GM19395 (cell line): ENCODE data around the gene FREY1.

Experiments
- ATAC-seq: cut with Tn5 transposase; IDR thresholded peaks from one replicate; pipeline ENCODE4 v1.9.1; 2021; ENCODE audit warnings: mild to moderate bottlenecking, moderate library complexity; ENCODE audit not compliant: unreplicated experiment

The FREY1 gene

DNA sequence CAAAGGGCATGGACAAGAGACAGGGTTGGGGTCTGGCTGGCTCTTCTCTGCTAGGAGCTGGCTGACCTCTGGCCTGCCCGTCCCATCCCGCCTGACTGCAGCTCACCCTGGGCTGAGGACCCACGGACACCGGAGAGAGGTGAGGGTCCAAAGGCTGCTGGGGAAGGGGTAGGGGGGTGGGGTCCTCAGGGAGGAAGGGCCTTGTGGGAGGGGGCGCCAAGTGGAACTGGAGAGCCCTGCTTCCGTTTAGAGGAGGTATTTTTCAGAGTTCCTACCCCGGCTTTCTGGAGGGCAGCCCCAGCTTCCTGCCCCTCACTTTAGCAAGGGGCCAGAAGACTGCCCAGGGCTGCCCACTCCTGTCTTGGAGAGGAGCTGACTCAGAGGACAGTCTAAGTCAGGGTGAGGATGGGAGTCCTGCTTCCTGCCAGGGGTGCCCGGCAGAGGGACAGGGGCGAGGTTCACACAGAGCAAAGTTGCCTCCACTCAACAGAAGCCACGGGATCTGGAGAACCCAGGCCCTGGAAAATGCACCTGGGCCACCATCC, 22.5 kb upstream of the FREY1 start:
- peak; percentile 23 for ATAC-seq

DNA sequence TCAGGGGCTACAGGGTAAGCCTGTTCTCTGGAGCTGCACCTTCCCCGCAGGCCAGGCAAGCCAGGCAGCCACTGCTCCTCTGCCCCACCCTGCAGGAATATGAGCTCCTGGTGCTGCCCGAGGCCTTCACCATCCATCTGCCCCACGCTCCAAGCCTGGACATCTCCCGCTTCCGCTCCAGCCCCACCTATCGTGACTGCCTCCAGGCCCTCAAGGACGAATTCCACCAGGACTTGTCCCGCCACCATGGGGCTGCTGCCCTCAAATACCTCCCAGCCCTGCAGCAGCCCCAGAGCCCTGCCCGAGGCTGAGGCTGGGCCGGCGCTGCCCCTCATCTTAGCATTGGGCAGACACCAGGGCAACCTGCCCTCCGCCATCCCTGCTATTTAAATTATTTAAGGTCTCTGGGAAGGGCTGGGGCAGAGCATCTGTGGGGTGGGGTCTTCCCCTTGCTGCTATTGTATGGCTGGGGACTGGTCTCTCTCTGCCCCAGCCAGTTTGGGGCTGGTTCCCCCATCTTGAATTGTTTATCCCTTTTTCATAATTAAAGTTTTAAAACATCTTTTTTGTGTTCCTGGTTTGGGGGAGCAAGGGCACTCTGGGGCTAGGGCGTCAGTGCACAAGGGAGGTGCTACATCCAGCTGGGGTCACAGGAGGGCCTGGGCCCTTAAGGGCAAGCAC, 21.6 kb upstream of the FREY1 start:
- ATAC-seq = no peak

- no peak for ATAC-seq
These were observed 20.8 kb upstream of the FREY1 start for GRCh38 chr11:45927684-45928413.

DNA sequence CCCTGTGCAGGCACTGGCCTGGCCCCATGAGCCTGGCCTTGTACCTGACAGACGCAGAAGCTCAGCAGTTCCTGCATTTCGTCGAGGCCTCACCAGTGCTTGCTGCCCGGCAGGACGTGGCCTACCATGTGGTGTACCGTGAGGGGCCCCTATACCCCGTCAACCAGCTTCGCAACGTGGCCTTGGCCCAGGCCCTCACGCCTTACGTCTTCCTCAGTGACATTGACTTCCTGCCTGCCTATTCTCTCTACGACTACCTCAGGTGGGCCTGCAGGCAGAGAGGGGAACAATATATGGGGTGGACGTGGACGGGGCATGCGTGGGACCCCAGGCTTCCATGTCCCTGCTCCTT, 20.2 kb upstream of the FREY1 start:
- ATAC-seq = no peak

DNA sequence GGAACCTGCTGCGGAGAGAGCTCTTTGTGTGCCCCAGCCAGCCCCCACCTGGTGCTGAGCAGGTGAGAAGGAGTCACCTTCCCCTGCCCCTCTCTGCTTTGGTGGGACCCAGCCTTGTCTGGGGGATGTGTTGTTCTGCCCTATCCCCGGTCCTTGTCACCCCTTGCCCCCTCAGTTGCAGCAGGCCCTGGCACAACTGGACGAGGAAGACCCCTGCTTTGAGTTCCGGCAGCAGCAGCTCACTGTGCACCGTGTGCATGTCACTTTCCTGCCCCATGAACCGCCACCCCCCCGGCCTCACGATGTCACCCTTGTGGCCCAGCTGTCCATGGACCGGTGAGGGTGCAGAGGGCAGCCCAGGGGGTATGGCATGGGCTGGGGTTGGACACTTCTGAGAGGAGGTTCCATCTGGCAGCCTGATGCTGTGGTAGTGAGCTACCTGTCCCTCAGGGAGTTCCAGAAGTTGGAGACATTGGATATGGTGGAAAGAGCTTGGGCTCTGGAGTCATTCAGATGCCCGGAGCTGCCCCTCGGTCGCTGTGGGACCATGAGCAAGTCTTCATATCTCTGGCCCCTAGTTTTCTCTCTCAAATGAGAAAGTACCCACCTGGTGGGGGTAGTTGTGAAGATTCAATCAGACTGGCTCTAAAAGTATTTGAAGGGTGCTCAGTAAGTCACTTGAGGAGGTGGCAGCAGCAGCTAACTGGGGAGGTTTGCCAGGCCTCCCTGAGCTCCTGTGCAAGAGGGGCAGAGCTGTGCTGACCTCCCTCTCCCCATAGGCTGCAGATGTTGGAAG, 19.7 kb upstream of the FREY1 start:
- no peak for ATAC-seq

DNA sequence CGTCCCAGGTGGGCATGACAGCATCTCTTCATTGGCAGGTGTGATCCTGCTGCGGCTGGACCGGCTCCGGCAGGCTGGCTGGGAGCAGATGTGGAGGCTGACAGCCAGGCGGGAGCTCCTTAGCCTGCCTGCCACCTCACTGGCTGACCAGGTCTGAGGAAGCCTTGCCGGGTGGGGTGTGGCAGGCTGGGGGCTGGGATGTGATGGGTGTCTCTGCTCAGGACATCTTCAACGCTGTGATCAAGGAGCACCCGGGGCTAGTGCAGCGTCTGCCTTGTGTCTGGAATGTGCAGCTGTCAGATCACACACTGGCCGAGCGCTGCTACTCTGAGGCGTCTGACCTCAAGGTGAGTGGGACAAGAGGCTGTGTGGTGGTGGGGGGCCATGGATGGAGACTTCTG, 18.9 kb upstream of the FREY1 start:
- ATAC-seq = no peak

- no peak for ATAC-seq
These were observed 18.5 kb upstream of the FREY1 start for GRCh38 chr11:45925550-45925949.

- no peak for ATAC-seq
These were observed 17.9 kb upstream of the FREY1 start for GRCh38 chr11:45924927-45925326.

- ATAC-seq = no peak
These were observed 17.2 kb upstream of the FREY1 start for GRCh38 chr11:45924036-45924915.

- no peak for ATAC-seq
These were observed 15.5 kb upstream of the FREY1 start, which contains the start of gene LARGE2 for GRCh38 chr11:45922425-45923082. Gene LARGE2 (plus strand): TSS chr11:45922656. CDS start chr11:45922883, 227 bp downstream.

GRCh38 chr11:45921561-45922424, 14.7 kb upstream of the FREY1 start:
- no peak for ATAC-seq

DNA sequence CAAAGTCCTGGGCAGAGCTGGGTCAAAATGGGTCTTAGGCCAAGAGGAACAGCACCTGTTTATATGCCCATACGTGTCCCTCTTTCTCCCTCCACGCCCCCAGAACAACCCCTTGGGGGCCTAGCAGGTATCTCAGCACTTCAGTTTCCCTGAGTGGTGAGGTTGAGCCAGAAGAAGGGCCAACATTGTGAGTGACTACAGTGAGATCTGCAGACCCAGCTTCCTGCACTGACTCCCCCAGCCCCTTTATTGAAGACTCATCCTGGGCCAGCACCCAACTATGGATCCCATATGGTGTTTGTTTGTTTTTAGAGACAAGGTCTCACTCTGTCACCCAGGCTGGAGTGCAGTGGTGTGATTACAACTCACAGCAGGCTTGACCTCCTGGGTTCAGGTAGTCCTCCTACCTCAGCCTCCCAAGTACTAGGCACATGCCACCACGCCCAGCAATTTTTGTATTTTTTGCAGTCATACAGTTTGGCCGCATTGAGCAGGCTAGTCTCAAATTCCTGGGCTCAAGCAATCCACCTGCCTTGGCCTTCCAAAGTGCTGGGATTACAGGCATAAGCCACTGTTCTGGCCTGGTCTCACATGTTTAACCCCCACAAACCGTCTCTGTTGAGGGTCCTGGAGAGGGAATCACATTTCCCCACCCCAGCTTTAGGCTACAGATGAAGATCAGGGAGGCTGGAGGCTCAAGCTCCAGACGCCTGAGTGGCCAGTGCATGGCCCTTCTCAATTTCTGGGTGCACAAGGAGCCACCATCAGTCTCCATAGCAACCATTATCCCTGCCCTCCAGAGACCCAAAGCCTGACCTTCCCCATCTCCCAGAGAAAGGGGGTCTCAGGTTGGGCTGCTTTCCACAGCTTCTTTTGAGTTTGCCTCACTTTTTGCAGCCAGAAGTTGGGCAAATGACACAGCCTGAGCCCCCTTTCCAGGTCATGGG, 13.7 kb upstream of the FREY1 start:
- ATAC-seq = no peak

GRCh38 chr11:45919806-45920530, 12.9 kb upstream of the FREY1 start:
- no peak for ATAC-seq

DNA sequence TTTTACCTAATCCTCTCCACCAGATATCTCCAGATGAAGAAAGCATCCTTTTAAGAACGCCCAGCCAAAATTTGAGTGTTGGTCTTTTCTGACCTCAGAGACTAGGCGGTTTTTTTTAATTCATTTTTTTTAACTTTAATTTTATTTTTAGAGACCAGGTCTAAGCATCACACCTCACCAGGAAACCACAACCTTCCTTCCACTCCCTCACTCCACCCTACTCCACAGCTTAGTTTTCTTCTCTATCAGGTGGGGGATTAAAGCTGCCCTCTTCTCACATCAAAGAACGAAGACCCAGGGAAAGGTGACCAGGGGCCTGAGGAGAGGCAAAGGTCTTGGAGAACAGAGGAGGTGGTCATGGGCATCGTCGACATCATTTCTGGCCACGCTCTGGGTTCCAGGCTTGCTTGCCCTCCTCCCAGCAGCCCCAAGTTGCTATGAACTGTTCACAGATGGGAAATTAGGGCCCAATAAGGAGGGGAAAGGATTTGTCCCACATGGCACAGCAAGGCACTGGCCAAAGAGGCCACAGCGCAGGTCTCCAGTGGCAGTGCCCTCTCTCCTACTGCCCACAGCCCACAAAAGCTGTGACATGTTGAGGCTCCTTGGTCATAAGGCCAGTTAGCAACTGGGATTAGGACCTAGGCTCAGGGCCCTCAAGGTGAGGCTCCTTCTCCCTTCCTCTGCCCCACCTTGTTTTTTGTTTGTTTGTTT, 12.0 kb upstream of the FREY1 start:
- no peak for ATAC-seq

DNA sequence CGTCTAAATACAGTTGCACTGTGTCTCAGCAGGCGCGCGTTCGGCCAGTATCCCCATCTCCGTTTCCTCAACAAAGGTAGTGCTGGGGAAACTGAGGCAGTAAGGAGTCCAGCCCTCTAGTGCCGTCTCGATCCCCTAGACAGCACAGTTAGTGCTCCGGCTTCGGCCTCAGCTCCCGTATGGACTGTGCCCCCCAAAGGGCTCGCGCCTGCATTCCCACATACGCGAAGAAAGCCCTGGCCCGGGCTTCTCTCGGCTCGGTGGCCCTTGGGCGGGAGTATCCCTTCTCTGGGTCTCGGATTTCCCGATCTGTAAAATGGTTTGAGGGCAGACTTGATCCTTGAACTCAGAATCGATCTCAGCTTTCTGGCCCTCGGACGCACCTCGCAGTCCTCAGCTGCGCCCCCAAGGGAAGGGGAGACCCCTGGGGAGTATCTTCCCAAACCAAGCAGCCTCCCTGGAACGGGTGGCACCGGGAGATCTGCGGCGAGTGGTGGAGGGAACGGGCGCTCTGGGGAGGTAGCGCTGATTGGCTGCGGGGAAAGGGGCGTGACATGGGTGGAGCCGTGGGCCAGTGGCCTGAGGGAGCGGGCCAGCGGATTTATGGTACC, 11.4 kb upstream of the FREY1 start:
- peak; percentile 47 for ATAC-seq

DNA sequence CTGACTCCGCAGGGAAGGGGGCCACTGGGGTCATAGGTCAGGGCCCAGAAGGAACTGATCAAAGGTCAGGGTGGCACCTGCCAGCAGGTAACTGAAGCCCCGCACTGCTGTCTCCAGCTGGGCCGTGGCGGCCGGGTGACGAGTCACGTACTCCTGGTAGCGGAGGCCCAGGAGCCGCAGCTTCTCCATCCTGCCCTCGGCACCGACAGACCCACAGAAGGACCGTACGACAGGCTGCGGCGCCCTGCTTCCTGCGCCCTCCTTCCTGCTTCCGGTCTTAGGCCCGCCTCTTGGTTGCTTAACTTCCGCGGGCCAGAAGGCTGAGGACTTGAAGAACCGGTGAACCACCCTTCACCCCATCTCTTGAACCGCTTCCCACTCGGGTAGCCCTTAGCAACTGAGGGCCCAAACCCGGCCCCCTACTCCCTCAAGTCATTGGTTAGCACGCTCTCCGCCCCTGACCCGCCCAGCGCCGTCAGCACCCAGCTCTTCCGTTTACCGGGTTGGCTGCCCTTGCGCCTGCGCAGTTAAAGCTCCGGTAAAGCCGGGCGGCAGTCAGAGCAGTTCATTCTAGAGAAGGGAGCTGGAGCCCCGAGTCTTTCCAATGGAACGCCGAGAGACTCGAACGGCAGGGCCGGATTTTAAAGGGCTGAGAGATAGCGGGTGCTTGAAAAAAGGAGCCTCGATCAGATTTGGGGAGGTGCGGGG, 10.7 kb upstream of the FREY1 start, which contains the start of gene PEX16:
TSS of gene PEX16 (minus strand) at position 255 of the 708 bp plus-strand sequence. CDS start at position 189, 66 bp downstream.
- ATAC-seq = peak; percentile 88
